SK-N-SH (cell line): Measurements from ENCODE around the gene CUBN. TPM values are rescaled to one million over a fixed set of nuclear protein-coding genes. Genes with fewer than 3 reads are reported as not detected.
A peak's percentile ranks its signal among the peaks of the same experiment; 100 is the strongest.

ENCODE experiments used
- CTCF ChIA-PET: fragments of 300-600, 350-600 bp; formaldehyde crosslinking; extraction: SDS; loops from one replicate; lab custom pipeline; 2021; lab: Yijun Ruan, JAX
- POLR2A ChIA-PET: fragments of 350-600 bp; sonication (Branson Sonifier 250); formaldehyde crosslinking; extraction: SDS; loops from one replicate; lab custom pipeline; 2020; ENCODE audit warnings: antibody characterized with exemption, inconsistent platforms; lab: Yijun Ruan, JAX
- DNase-seq: peaks from one replicate; pipeline ENCODE4 v3.0.0; 2012
- H2AFZ ChIP-seq: fragments of 200-600 bp; sonication (generic); 2 replicates; pipeline ENCODE4 v1.8.1; 2016; ENCODE audit warnings: antibody characterized with exemption, mild to moderate bottlenecking, low read depth
- H3F3A ChIP-seq: fragments of 200-600 bp; sonication (generic); replicated peaks from 2 replicates; pipeline ENCODE3; 2016; ENCODE audit warnings: antibody characterized with exemption, mild to moderate bottlenecking; ENCODE audit not compliant: insufficient read depth
- H3K27ac ChIP-seq, 2 experiments: fragments of 200-500 bp in 1 of 2; fragments of 200-600 bp in 1 of 2; sonication (Bioruptor generic) in 1 of 2; sonication (generic), shearing (Covaris generic) in 1 of 2; 2 replicates each; pipeline versions ENCODE4 v1.5.1 to v1.6.1; 2014 to 2016; ENCODE audit warnings: low read depth in 2 of 2, inconsistent platforms in 1 of 2, low read length in 1 of 2, mild to moderate bottlenecking in 1 of 2, mixed read lengths in 1 of 2
- H3K27me3 ChIP-seq: fragments of 200-600 bp; sonication (generic), shearing (Covaris generic); 2 replicates; pipeline ENCODE4 v1.6.1; 2016; ENCODE audit warnings: mixed run types; ENCODE audit not compliant: insufficient read depth
- H3K36me3 ChIP-seq, 2 experiments: fragments of 200-500 bp in 1 of 2; fragments of 200-600 bp in 1 of 2; sonication (Bioruptor generic) in 1 of 2; sonication (generic) in 1 of 2; replicated peaks in 1 of 2; 2 replicates each; pipeline versions ENCODE3 to v1.5.1; 2014 to 2016; ENCODE audit warnings: low read length in 1 of 2, mild to moderate bottlenecking in 1 of 2; ENCODE audit not compliant: insufficient read depth in 2 of 2, control insufficient read depth in 1 of 2
- H3K4me1 ChIP-seq, 2 experiments: fragments of 200-500 bp in 1 of 2; fragments of 200-600 bp in 1 of 2; sonication (Bioruptor generic) in 1 of 2; sonication (generic), shearing (Covaris generic) in 1 of 2; 2 replicates each; pipeline versions ENCODE4 v1.5.1 to v1.6.1; 2014 to 2016; ENCODE audit warnings: low read depth in 1 of 2, low read length in 1 of 2, mixed run types in 1 of 2; ENCODE audit not compliant: insufficient read depth in 2 of 2, control insufficient read depth in 1 of 2
- H3K4me2 ChIP-seq: fragments of 200-600 bp; sonication (generic), shearing (Covaris generic); 2 replicates; pipeline ENCODE4 v1.6.1; 2017; ENCODE audit warnings: mixed run types
- H3K4me3 ChIP-seq, 2 experiments: fragments of 200-500 bp in 1 of 2; fragments of 200-600 bp in 1 of 2; sonication (Bioruptor generic) in 1 of 2; sonication (generic), shearing (Covaris generic) in 1 of 2; 2 replicates each; pipeline versions ENCODE4 v1.5.1 to v1.8.1; 2014 to 2016; ENCODE audit warnings: low read depth in 2 of 2, inconsistent platforms in 1 of 2, low read length in 1 of 2, mild to moderate bottlenecking in 1 of 2, mixed read lengths in 1 of 2, moderate library complexity in 1 of 2
- H3K79me2 ChIP-seq: fragments of 200-600 bp; sonication (generic); 2 replicates; pipeline ENCODE4 v1.8.1; 2017; ENCODE audit warnings: mild to moderate bottlenecking; ENCODE audit not compliant: insufficient read depth
- H3K9ac ChIP-seq: fragments of 200-600 bp; sonication (generic); 2 replicates; pipeline ENCODE4 v1.6.1; 2017; ENCODE audit warnings: mixed run types
- H3K9me2 ChIP-seq: fragments of 200-600 bp; sonication (generic); 2 replicates; pipeline ENCODE4 v1.6.1; 2017; ENCODE audit warnings: mixed run types
- H3K9me3 ChIP-seq: fragments of 200-600 bp; sonication (generic); 2 replicates; pipeline ENCODE4 v1.6.1; 2017; ENCODE audit warnings: mixed run types, mild to moderate bottlenecking, moderate library complexity
- H4K20me1 ChIP-seq: fragments of 200-600 bp; sonication (generic); 2 replicates; pipeline ENCODE4 v1.6.1; 2017; ENCODE audit warnings: mild to moderate bottlenecking, mixed run types; ENCODE audit not compliant: insufficient read depth
- CHD2 ChIP-seq: fragments of 150-350 bp; IDR thresholded peaks from 2 replicates; pipeline ENCODE4 v1.6.1; 2018; ENCODE audit warnings: low read length; ENCODE audit not compliant: partially characterized antibody
- ELF1 ChIP-seq: IDR thresholded peaks from 2 replicates; pipeline ENCODE4 v1.4.0; 2012
- EP300 ChIP-seq, 2 experiments: IDR thresholded peaks; 2 replicates each; pipeline versions ENCODE4 v1.4.0 to v1.6.1; 2012; ENCODE audit warnings: borderline replicate concordance in 1 of 2, low read depth in 1 of 2, low read length in 1 of 2
- FOSL2 ChIP-seq: IDR thresholded peaks from 2 replicates; pipeline ENCODE4 v1.4.0; 2012; ENCODE audit warnings: low read depth, mild to moderate bottlenecking, moderate library complexity, borderline replicate concordance
- FOXM1 ChIP-seq: IDR thresholded peaks from 2 replicates; pipeline ENCODE4 v1.4.0; 2012; ENCODE audit warnings: low read depth, mild to moderate bottlenecking
- JUND ChIP-seq: IDR thresholded peaks from 2 replicates; pipeline ENCODE4 v1.4.0; 2012
- MEF2A ChIP-seq: IDR thresholded peaks from 2 replicates; pipeline ENCODE4 v1.4.0; 2012; ENCODE audit warnings: low read depth, borderline replicate concordance
- MXI1 ChIP-seq: IDR thresholded peaks from 2 replicates; pipeline ENCODE4 v1.6.1; 2012; ENCODE audit warnings: mild to moderate bottlenecking, low read depth, low read length, improper control_type of control experiment
- NFIC ChIP-seq: IDR thresholded peaks from 2 replicates; pipeline ENCODE4 v1.4.0; 2012; ENCODE audit warnings: borderline replicate concordance
- NRF1 ChIP-seq: IDR thresholded peaks from 2 replicates; pipeline ENCODE4 v1.6.1; 2012; ENCODE audit warnings: low read depth, mild to moderate bottlenecking, low read length
- PBX3 ChIP-seq: IDR thresholded peaks from 2 replicates; pipeline ENCODE4; 2012
- POLR2AphosphoS5 ChIP-seq: IDR thresholded peaks from 2 replicates; pipeline ENCODE4 v1.6.1; 2012; ENCODE audit warnings: low read depth, low read length
- RFX5 ChIP-seq: IDR thresholded peaks from 2 replicates; pipeline ENCODE4 v1.6.1; 2012; ENCODE audit warnings: mild to moderate bottlenecking, improper control_type of control experiment, low read length
- SIN3A ChIP-seq: IDR thresholded peaks from 2 replicates; pipeline ENCODE4 v1.6.1; 2012; ENCODE audit warnings: low read depth, mild to moderate bottlenecking, low read length, moderate library complexity, borderline replicate concordance
- TAF1 ChIP-seq: IDR thresholded peaks from 2 replicates; pipeline ENCODE4 v1.6.1; 2012; ENCODE audit warnings: low read depth, mild to moderate bottlenecking, low read length, moderate library complexity, borderline replicate concordance
- TCF12 ChIP-seq: IDR thresholded peaks from 2 replicates; pipeline ENCODE4 v1.4.0; 2012
- TEAD4 ChIP-seq: IDR thresholded peaks from 2 replicates; pipeline ENCODE4 v1.4.0; 2012; ENCODE audit warnings: mild to moderate bottlenecking, borderline replicate concordance; ENCODE audit not compliant: insufficient read depth
- USF1 ChIP-seq: IDR thresholded peaks from 2 replicates; pipeline ENCODE4 v1.4.0; 2012; ENCODE audit warnings: low read depth, borderline replicate concordance
- YY1 ChIP-seq: IDR thresholded peaks from 2 replicates; pipeline ENCODE4 v1.4.0; 2012; ENCODE audit warnings: low read depth, mild to moderate bottlenecking
- WGBS: methylation state at CpG from one replicate; pipeline ENCODE4 v1.1.6; 2017; ENCODE audit warnings: low lambda C conversion rate; 5-methylcytosine and 5-hydroxymethylcytosine counted together
- polyA plus RNA-seq, 3 experiments: library from polyadenylated mRNA; depleted of rRNA; stranded (reverse); fragments of >200 nt; gene quantifications; 2 replicates each; pipeline ENCODE4 v1.2.3, GENCODE V29; 2012
- TF ChIP-seq, protein P1 (sequence below): fragments of 150-350 bp; IDR thresholded peaks from 2 replicates; pipeline ENCODE4 v1.6.1; 2016; ENCODE audit warnings: mild to moderate bottlenecking, low read depth, low read length
- TF ChIP-seq, protein P2 (sequence below): IDR thresholded peaks from 2 replicates; pipeline ENCODE4 v1.4.0; 2012; ENCODE audit warnings: low read depth, borderline replicate concordance
- TF ChIP-seq, protein P3 (sequence below): IDR thresholded peaks from 2 replicates; pipeline ENCODE4 v1.4.0; 2012; ENCODE audit warnings: low read depth

The CUBN gene
- polyA plus RNA-seq, 1 of the 3 experiments (the other 2 are of a cell fraction) = 2.4 TPM

- ChIA-PET POLR2A (no interaction called here), CTCF (interaction anchor here (0.9 kb wide), 1 partner anchor 336 kb away, joined by 3 read pairs; no protein-coding TSS in a partner anchor)
- H3K9me2 ChIP-seq = no peaks in the 10 kb centered on the region
- WGBS = 27% methylated on average over 1 of the region's 1 CpG
- TF ChIP-seq TAF1 (no peak), EP300 (IDR thresholded peaks at IDR 0.05; ENCODE audit: borderline replicate concordance in 1 of 2, low read depth in 1 of 2, low read length in 1 of 2) (0 out of 4 replicates have a peak, but pooled peaks of 1 of the 2 experiments have one; percentile 37), PBX3 (peak; percentile 39; the same call in 1 of the 2 replicates), NFIC (peak; percentile 31; the same call in 1 of the 2 replicates), RFX5 (no peak), TCF12 (peak; percentile 52; the same call in 1 of the 2 replicates), CHD2 (no peak)
- no peaks in the 10 kb centered on the region for H4K20me1 ChIP-seq
- no peaks in the 10 kb centered on the region for H3K27me3 ChIP-seq
- H3F3A ChIP-seq = peaks cover 8% of the 10 kb centered on the region
- H3K4me2 ChIP-seq = no peak overlapping the region
- no peaks in the 10 kb centered on the region for H3K79me2 ChIP-seq
- H2AFZ ChIP-seq = no peak overlapping the region
- no peak for DNase-seq
- H3K4me1 ChIP-seq = peaks cover 4 to 9% of the 10 kb centered on the region in 2 experiments; a peak in 3 of 4 replicates
- peak overlapping the region in 1 of 2 experiments; percentile 39; a peak in 1 of 4 replicates for H3K27ac ChIP-seq
- no peak overlapping the region for H3K9ac ChIP-seq
- no peak overlapping the region for H3K4me3 ChIP-seq
- 0 out of 2 replicates have a peak, but pooled peaks cover 6% of the 10 kb centered on the region for H3K9me3 ChIP-seq
- H3K36me3 ChIP-seq = peaks cover 0 to 5% of the 10 kb centered on the region in 2 experiments
Measured at GRCh38 chr10:16894821-16895220, 234.8 kb downstream of the CUBN start.

DNA sequence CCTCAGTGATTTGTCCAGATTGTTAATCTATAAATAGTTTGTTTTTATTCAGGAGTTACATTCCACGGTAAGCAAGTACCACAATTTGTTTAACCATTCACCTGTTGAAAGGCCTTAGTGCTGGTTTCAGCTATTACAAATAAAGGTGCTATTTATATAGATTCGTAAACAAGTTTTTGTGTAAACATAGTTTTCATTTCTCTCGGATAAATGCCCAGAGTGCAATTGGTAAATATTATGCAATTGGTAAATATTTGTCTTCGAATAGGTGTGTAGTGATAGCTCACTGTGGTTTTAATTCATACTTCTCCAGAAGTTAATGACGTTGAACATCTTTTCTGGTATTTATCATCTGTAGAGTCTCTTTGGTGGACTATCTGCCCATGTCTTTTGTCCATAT lies 235.9 kb downstream of the CUBN start:
- peaks cover 4 to 9% of the 10 kb centered on the region in 2 experiments; a peak in 3 of 4 replicates for H3K4me1 ChIP-seq
- no peak overlapping the region for H3K9ac ChIP-seq
- ChIA-PET POLR2A (no interaction called here), CTCF (no interaction called here)
- H3K9me2 ChIP-seq = no peaks in the 10 kb centered on the region
- no peaks in the 10 kb centered on the region for H3K79me2 ChIP-seq
- 0 out of 2 replicates have a peak, but pooled peaks cover 6% of the 10 kb centered on the region for H3K9me3 ChIP-seq
- no peak overlapping the region for H3K4me2 ChIP-seq
- H2AFZ ChIP-seq = no peak overlapping the region
- peaks cover 10% of the 10 kb centered on the region for H3F3A ChIP-seq
- H3K4me3 ChIP-seq = no peak overlapping the region
- TF ChIP-seq, protein P1, sequence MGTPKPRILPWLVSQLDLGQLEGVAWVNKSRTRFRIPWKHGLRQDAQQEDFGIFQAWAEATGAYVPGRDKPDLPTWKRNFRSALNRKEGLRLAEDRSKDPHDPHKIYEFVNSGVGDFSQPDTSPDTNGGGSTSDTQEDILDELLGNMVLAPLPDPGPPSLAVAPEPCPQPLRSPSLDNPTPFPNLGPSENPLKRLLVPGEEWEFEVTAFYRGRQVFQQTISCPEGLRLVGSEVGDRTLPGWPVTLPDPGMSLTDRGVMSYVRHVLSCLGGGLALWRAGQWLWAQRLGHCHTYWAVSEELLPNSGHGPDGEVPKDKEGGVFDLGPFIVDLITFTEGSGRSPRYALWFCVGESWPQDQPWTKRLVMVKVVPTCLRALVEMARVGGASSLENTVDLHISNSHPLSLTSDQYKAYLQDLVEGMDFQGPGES = no peak
- TF ChIP-seq USF1 (no peak), POLR2AphosphoS5 (no peak), FOSL2 (no peak), YY1 (no peak), MXI1 (no peak), NRF1 (no peak), FOXM1 (no peak), MEF2A (no peak), SIN3A (no peak), PBX3 (no peak), JUND (no peak), ELF1 (no peak), TEAD4 (no peak)
- TF ChIP-seq, protein P2, sequence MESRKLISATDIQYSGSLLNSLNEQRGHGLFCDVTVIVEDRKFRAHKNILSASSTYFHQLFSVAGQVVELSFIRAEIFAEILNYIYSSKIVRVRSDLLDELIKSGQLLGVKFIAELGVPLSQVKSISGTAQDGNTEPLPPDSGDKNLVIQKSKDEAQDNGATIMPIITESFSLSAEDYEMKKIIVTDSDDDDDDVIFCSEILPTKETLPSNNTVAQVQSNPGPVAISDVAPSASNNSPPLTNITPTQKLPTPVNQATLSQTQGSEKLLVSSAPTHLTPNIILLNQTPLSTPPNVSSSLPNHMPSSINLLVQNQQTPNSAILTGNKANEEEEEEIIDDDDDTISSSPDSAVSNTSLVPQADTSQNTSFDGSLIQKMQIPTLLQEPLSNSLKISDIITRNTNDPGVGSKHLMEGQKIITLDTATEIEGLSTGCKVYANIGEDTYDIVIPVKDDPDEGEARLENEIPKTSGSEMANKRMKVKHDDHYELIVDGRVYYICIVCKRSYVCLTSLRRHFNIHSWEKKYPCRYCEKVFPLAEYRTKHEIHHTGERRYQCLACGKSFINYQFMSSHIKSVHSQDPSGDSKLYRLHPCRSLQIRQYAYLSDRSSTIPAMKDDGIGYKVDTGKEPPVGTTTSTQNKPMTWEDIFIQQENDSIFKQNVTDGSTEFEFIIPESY = no peak
- TF ChIP-seq, protein P3, sequence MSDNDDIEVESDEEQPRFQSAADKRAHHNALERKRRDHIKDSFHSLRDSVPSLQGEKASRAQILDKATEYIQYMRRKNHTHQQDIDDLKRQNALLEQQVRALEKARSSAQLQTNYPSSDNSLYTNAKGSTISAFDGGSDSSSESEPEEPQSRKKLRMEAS = no peak
- peak overlapping the region in 1 of 2 experiments; percentile 58; a peak in 1 of 4 replicates for H3K27ac ChIP-seq
- no peaks in the 10 kb centered on the region for H4K20me1 ChIP-seq
- H3K27me3 ChIP-seq = no peaks in the 10 kb centered on the region
- peaks cover 0 to 5% of the 10 kb centered on the region in 2 experiments for H3K36me3 ChIP-seq
- DNase-seq = no peak
- WGBS = 77% methylated on average over 5 of the region's 5 CpGs
